Fibroblast of skin of right quadriceps (primary cell): ENCODE results near the gene NAALADL2.

ENCODE experiments used
- DNase-seq: peaks from one replicate; pipeline ENCODE4 v3.0.0-alpha.2; 2013

Gene NAALADL2

DNA sequence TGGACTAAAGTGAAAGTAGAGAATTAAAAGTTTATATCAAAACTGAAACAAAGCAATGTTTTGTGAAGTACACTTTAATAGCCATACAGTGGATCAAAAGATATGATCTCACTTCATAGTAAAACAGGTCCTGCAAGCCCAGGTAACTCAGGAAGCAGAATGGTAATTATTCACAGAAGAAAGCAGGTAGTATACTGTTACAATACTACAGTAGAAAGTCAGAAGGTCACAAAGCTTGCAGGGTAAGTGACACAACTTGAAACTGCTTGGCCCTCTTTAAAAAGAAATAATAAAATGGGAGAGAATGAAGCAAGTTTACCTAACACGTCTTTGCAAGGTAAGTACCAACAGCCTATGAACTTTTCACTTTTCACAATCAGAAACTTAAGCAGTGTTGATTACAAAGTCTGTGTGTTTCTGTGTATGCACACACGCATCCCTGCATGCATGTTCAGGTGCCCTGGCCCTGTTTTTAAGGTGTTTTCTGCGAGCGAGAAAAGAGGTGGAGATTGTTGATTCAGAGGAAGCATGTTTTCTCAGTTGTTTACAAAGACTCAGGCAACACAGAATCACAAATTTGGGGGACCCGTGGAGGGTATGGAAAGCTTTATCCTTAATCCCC is at the start of gene NAALADL2:
NAALADL2 (plus strand) TSS at position 221 of the 622 bp plus-strand sequence.
- no peak for DNase-seq

DNA sequence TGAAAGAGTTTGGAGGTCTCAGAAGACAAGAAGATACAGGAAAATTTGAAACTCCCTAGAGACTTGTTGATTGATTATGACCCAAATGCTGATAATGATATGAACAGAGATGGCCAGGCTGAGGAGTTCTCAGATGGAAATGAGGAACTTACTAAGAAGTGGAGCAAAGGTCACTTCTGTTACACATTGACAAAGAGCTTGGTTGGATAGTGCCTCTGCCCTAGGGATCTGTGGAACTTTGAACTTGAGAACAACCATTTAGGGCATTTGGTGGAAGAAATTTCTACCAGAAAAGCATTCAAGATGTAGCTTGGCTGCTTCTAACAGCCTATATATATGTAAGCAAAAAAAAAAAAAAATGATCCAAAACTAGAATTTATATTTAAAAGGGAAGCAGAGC is 48.9 kb upstream of the NAALADL2 start:
- no peak for DNase-seq

DNA sequence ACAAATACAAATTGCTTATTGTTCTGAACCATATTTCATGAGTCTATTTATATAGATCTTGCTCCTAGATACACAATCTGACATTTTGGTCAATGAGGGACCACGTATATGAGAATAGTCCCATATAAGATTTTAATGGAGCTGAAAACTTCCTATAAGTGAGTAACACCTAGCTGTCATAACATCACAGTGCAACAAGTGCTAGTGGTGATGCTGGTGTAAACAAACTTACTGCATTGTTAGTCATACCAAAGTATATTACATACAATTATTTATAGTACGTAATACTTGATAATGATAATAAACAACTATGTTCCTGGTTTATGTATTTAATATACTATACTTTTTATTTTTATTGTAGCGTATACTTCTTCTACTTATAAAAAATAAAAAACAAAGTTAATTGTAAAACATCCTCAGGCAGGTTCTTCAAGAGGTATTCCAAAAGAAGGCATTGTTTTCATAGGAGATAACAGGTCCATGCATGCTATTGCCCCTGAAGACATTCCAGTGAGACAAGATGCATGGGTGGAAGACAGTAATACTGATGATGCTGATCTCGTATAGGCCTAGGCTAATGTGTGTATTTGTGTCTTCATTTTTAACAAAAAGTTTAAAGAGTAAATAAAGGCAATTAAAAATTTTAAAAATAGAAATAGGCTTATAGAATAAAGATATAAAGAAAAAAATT is 46.8 kb upstream of the NAALADL2 start:
- DNase-seq = no peak

DNA sequence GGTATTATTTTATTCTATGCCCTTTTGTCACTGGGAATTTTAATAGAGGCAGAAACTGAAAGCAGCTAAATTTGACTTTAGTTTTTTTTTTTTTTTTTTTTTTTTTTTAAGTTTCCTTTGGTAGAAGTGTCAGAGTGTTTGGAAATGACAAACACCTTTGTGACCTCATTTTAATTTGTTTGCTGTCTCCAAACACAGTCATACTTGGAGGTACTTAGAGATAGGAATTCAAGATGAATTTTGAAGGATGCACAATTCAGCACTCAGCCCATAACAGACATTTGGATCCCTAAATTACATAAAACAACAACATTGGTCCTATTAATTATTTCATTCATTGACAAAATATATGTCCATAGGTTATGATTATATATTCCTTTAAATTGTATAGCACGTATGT is 43.4 kb upstream of the NAALADL2 start:
- no peak for DNase-seq

DNA sequence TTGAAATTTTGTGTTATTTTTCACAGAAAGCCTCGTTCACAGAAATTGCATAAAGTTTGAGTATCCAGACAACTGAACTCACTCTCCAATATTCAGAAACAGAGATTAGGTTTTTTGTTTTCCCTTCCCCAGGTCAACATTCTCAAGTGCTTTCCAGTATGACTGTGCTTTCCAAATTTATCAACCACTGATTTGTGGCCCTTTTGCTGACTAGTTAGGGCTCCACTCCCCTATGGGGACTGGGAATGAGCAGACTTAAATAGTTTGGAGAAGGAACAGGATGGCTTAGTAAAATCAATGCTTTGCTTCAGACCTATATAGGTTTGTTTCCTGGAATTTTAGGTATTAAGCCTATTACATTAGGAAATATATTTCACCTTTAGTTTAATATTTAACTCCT is 38.2 kb upstream of the NAALADL2 start:
- no peak for DNase-seq

DNA sequence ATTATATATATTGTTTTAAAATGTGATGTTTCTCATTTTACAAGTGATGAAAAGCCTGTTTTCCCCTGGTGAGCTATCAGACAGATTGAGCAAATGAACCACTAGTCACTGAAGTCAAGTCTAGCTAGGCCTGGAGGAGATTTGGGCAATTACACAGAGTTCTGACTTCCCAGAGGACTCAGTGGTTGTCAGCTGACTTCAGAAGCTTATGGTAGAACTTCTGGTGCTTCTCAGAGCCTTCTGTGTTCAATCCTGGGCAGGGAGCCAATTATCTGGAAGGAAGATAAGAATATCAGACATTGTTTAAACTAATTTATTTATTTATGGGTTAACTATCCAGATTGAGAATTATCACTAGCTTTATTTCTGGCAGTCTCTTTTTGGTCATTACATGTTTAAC is 37.7 kb upstream of the NAALADL2 start:
- peak; percentile 15 for DNase-seq

DNA sequence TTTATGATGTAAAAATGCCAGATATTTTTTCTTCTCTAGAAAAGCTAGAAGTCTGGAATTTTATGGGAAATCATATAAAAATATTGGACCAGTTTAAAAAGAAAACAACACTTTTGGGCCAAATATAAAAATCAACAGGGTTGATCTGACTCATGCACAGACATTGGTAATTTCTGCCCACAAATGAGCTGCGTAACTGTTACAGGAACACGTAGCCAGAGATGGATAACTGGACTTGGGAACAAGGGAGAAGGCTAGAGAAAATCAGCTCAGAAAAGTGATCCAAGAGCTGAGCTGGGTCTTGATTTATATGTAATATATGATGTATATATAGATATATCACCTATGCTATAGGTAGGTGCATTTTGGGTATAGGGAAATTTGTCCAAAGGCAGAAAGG is 36.8 kb upstream of the NAALADL2 start:
- DNase-seq = no peak

DNA sequence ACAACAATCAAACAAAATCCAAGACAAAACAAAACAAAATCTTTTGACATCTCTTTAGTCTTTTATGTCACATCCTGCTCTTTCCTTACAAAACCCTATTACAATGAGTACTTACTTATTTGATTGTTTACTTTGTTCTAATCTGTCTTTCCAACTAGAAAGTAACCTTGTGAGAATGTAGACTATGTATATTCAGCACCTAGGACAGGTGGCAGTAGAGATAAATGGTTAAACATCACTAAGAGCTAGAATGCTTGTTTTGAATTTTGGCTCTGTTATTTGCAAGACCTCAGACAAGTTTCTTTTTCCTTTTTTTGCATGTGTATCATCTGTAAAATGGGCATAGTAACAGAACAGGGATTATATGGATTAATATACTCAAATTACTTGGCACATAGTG is 33.1 kb upstream of the NAALADL2 start:
- no peak for DNase-seq

DNA sequence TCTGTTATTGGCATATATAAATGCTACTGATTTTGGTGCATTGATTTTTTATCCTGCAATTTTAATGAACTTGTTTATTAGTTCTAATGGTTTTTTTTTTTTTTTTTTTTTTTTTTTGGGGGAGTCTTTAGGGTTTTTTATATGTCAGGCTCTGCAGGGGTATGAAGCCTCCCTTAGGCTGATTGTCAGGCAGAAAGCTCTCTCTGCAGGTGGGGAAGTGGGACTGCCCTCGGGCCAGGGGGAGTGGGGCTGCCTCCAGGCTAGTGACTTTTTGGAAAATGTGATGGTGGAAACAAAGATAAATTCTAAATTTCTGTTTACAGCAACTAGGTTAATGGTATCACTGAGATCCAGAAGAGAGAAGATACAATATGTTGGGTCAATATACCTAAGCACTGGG is 14.4 kb upstream of the NAALADL2 start:
- no peak for DNase-seq

DNA sequence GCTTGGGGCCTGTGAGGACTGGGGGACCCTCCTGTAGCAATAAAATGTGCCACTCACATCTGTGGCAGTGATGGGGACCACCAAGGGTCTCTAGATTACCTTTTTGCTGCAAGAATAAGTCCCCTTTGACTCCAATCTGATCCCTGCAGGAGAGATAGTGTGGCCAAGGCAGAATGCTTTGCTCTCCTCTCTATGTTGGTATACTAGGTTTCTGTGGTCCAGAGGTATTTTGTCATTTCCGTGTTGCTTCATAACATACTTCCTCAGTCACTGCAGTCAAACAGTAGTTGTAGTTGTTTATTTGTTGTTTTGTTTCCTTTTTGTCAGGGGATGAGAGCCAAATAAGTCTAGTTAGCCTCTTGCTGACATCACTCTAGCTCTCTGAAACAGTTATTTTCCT is 13.1 kb upstream of the NAALADL2 start:
- no peak for DNase-seq

DNA sequence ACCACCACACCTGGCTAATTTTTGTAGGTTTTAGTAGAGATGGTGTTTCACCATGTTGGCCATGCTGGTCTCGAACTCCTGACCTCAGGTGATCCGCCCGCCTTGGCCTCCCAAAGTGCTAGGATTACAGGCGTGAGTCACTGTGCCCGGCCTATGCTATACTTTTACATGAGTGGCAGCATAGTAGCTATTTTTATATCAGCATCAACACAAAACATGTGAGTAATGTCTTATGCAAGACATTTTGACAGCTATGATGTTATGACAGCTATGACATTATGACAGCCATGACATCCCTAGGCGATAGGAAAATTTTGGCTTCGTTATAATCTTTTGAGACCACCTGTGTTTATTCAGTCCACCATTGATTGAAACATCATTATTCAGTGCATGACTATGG is 4.1 kb upstream of the NAALADL2 start:
- DNase-seq = no peak

DNA sequence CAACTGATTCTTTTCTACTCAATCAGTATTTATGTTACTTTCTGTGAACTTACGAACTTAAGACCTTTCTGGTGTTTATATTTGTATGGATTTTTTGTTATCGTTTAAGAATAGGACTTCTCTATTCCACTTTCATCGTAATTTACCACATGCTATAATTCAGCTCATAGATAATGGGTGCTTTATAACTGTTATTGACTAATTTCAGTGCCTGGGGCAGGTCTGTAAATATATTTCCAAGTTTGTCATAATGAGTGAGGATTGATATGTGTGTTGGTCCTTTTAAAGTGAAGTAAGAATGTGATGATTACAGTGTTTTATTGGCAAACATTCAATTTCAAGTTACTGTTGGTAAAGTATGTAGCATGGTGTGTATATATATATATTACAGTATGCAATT is 1.8 kb upstream of the NAALADL2 start:
- DNase-seq = peak; percentile 2

DNA sequence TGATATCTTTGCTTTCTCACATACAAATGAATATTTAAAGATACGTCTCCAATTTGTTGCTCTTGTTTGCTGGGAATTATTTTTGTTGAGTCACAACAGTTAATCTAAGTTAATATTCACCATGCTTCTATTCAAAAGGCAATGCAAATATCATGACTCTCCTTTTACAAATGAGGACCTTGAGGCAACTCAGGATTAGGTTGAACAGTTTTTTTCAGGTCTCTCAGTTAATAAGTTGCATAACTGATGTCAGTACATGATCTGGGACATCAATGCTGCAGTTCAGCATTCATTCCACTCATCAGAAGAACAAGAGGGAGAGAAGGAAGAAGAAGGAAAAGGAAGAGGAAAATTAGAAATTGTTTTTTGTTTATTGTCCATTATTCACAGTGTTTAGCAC is 781 bp upstream of the NAALADL2 start:
- no peak for DNase-seq

DNA sequence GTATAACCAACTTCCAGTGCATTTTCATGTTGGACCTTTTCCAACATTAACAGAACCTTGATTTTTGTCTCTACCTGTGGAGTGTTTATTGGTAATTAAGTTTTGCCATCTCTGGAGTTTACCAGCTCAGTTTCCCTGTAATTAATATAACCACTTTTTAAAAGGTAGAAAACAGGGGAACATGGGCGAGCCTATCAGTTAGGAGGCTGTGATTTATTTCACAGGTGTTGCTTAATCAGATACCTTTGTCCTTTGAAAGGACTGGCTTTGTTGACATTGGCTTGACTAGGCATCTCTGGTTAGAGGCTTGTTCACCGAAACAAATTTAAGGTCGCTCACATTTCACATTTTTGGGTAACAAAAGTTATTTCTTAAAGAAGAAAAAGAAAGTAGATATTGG is 622 bp downstream of the NAALADL2 start:
- no peak for DNase-seq

DNA sequence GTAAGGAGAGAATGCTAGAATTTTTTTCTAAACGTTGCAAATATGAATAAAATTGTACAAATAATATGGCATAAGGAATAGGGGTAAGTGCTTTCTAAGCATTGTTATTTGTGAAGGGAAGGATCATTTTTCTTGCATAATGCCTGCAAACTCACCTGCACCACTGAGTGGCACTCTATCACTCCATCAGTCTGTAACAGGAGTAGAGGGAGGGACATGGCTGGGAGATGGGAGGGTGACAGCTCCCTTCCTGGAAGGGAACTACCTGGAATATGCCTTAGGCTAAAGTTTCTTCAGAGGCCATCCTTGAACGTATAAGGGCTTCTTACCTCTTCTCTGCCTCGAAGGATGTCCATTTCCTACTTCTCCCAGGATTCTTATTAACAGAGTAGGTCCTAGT is 3.0 kb downstream of the NAALADL2 start:
- DNase-seq = peak; percentile 2

DNA sequence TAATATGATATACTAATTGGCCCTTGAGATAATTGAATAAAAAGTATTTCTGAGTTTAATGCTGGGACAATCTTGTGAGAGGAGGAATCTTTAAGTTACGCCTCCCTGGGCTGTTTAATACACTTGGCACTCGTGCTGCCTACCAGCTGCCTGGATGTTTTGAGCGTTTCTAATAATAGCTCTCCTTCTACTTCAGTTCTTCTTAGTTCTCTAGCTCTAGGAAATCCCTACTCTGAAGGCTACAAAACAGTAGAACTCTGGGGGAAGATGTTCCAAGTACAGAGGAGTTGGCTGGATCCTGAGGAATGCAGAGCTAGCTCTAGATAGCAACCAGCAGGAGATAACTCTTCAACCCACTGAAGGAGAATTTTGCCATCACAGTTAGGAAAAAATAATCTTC is 3.5 kb downstream of the NAALADL2 start:
- no peak for DNase-seq

DNA sequence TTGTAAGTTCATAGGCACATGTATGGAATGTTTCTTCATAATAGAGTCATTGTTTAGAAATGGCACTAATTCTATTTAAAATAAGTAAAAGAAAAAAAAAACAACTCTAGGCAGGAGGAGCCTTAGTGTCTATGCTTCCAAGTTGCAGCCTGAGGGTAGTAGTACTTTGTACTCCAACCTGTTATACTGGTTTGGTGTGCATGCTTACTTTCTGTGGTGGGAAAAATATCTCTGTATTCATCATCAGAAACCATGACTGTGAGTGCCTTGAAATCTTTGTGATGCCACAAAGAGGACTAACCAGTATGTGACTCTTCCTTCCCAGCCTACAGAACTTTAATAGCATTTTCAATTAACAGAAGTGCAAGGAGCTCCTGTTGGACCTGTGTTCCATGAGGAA is 4.4 kb downstream of the NAALADL2 start:
- DNase-seq = no peak

DNA sequence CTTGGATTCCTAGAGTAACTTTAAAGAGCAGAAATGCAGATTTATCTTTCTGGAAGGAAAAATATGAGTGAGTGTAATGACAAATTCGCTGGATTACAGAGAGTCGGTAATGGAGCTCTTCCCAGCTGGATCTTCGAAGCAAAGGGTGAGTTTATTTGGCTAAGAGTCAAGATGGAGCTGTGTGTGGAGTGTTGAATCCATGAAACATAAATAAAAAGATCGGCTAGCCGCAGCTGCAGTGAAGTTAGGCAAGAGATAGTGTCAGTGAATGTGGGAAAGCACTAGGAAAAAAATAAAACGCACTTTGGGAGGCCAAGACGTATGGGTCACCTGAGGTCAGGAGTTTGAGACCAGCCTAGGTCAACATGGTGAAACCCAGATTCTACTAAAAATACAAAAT is 10.3 kb downstream of the NAALADL2 start:
- DNase-seq = peak; percentile 2

DNA sequence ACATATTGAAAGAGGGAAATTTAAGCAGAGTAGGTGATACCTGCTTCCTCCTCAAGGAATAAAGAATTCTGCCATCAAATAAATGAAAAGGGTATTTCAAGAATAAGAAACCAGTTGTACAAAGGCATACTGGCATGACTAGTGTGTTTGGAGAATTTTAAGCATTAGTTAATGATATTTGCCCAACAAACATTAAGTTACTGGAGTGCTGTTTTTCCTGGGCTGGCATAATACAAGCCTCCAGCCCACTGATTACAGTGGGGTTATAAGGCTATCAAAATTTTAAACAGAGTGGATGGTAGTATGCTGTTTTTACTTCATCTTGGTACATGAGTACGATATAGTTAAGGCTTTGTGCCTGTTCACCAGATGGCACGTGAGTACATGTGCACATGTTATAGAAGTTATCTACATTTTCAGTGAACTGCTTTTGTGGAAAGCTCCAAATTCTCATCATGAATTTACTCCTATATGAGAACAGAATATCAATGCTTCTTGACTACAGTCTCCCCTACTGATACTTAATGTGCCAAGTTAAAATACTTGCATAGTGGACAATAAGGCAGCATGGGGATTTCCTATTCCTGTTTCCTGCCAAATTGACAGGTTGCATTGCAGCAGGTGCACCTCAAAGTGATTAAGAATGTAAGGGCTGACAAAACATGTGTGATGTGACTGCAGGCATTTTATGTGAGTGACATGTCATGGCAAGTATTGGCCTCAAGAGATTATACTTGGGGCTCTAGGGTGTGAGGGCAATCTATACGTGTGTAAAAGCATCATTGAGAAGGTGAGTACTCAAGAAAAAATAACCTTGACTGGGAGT is 14.9 kb downstream of the NAALADL2 start:
- no peak for DNase-seq

DNA sequence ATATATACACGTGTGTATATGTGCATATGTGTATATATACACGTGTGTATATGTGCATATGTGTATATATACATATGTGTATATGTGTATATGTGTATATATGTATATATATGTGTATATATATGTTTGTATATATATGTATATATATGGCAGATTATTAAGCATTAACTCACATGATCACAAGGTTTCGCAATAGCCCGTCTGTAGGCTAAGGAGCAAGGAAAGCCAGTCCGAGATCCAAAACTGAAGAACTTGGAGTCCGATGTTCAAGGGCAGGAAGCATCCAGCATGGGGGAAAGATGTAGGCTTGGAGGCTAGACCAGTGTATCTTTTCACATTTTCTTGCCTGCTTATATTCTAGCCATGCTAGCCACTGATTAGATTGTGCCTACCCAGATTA is 23.7 kb downstream of the NAALADL2 start:
- DNase-seq = no peak

DNA sequence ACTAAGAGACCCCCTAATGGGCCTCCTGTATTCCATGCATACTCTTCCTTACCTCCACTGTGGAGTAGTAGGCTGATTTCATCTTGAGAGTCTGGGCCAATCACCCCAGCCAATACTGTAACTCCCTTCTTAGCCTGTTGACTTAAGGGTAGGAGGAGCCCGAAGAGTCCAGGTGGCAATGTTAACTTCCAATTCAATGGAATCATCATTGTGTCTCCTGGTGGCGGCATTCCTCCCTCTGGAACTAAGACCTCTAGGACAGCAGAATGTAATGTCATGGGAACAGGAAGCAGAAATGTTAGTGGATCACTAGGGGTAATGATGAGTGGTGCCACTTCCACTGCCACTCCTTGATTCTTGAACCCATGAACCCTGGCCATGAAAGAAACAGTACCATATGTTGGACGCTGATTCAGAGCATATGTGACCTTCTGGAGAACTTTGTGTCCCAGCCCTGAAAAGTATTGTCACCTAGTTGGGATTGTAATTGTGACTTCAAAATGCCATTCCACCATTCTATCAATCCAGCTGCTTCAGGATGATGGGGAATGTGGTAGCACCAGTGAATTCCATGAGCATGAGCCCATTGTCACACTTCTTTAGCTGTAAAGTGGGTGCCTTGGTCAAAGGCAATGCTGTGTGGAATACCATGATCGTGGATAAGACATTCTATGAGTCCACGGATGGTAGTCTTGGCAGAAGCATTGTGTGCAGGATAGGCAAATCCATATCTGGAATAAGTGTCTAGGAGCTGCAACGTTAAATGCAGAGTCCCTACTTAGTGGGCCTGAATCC is 24.9 kb downstream of the NAALADL2 start:
- DNase-seq = no peak

DNA sequence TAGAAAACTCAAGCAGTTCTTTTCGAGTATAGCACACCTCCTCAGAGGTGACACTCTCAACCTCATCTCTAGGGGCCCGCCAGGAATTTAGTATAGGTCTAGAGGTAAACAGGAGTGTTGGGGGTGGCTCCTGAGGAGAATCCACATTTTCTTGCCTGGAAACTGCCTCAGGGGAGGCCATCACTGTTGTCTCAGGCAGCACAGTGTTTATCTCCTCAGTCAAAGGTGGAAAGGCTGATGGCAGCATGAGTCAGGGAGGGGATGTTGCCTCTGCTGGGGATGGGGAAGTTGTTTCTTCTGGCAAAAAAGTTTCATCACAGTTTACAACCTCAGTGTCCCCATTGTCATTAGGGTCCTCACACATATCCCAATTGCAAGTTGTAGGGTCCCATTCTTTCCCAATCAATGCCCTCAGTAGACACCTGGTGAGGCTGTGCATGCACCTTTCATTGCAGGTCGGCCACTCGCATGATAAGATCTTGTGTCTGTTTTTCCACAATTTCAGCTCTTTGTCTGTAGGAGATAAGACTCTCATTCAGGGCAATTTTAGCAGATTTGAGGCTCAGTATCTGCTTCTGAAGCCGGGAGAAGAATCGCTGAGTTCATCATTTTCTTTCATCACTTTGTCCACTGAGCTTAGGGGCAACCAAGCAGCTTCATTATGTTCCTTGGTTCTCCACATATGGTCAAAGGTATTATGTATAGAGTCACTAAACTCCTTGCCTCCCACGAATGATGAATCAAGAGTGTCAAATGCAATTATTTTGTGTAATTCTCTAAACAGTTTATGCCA is 25.8 kb downstream of the NAALADL2 start:
- no peak for DNase-seq
